Activated naive CD8-positive, alpha-beta T cell treated with anti-CD3 and anti-CD28 coated beads, Interleukin-2, amount 10 ng/mL, durations not matched to agents 7 days and 5 days (primary cell): ENCODE results near the gene SLC22A17. TPM values are rescaled to one million over a fixed set of nuclear protein-coding genes. Genes with fewer than 3 reads are reported as not detected.
"Not testable (repeated sequence)": the region's sequence is repeated elsewhere in the genome, so short reads cannot be mapped to it uniquely, and the experiment has no call there.

Source experiments
- ATAC-seq: fragments of 150-1000 bp; cut with Tn5 transposase; one replicate; pipeline ENCODE4 v1.10.0; 2021; ENCODE audit warnings: low read depth, moderate library complexity
- POLR2A ChIA-PET: fragments of 350-600 bp; sonication (Branson Sonifier 250); formaldehyde crosslinking; loops from one replicate; lab custom pipeline; 2021; ENCODE audit warnings: antibody characterized with exemption; lab: Charles Lee
- DNase-seq: peaks from one replicate; pipeline ENCODE4 v3.0.0; 2021
- H3K27ac Mint-ChIP-seq: one replicate; pipeline ENCODE4 v1.8.0; 2022; ENCODE audit warnings: mild to moderate bottlenecking, mixed read lengths
- H3K27me3 Mint-ChIP-seq: one replicate; pipeline ENCODE4 v1.8.0; 2022; ENCODE audit warnings: mild to moderate bottlenecking, moderate library complexity, mixed read lengths
- H3K36me3 Mint-ChIP-seq: one replicate; pipeline ENCODE4 v1.8.0; 2021; ENCODE audit warnings: mild to moderate bottlenecking, mixed read lengths
- H3K4me1 Mint-ChIP-seq: one replicate; pipeline ENCODE4 v1.8.0; 2021; ENCODE audit warnings: mixed read lengths
- H3K4me3 Mint-ChIP-seq: one replicate; pipeline ENCODE4 v1.8.0; 2022; ENCODE audit warnings: mild to moderate bottlenecking, moderate library complexity, mixed read lengths
- H3K9me3 Mint-ChIP-seq: one replicate; pipeline ENCODE4 v1.8.0; 2021; ENCODE audit warnings: mixed read lengths
- total RNA-seq, 2 experiments: library from RNA; stranded (reverse); gene quantifications; one replicate each; pipeline ENCODE4 v1.2.3, GENCODE V29; 2021

Gene SLC22A17
- total RNA-seq = 1 to 10 TPM; 3.4 to 4.8 TPM

- POLR2A ChIA-PET = interaction anchor here (0.5 to 1.7 kb wide), 3 partner anchors 32 to 1686 kb away, joined by 5 to 6 read pairs (median 6); partner anchors contain the start of gene PABPN1
These were observed at the start of gene SLC22A17 for GRCh38 chr14:23352506-23353432. TSS of gene SLC22A17 (minus strand) at chr14:23352887.

DNA sequence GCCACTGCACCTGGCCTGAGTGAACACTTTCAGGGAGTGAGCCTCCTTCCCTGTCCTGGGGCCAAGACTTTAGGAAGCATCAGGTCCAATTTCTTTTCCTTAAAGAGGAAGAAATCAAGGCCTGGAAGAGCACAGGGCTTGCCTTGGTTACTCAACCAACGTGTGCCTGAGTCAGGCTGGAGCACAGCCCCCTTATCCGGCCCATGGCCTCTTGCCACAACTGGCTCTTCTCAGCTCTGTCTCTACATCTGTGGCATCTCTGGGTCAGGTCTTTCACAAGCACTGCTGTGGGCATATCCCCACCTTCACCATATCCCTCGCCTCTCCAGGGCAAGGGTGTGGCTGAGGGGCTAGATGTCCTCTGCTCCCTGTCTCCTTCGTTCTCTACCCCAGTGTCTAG lies 48.6 kb upstream of the SLC22A17 start:
- no peak overlapping the region for H3K4me3 Mint-ChIP-seq
- no peaks in the 10 kb centered on the region for H3K36me3 Mint-ChIP-seq
- POLR2A ChIA-PET = no interaction called here
- ATAC-seq = no peak
- H3K27ac Mint-ChIP-seq = no peak overlapping the region
- no peaks in the 10 kb centered on the region for H3K4me1 Mint-ChIP-seq
- DNase-seq = no peak
- no peaks in the 10 kb centered on the region for H3K9me3 Mint-ChIP-seq
- peaks cover 5% of the 10 kb centered on the region for H3K27me3 Mint-ChIP-seq

More at GRCh38 chr14:23352506-23353432, at the start of gene SLC22A17:
- H3K27me3 Mint-ChIP-seq = peaks cover 41% of the 10 kb centered on the region
- H3K4me3 Mint-ChIP-seq = peak within 1 kb of the TSS; percentile 46
- DNase-seq (peak; percentile 58), ATAC-seq (peak; percentile 82)
- H3K4me1 Mint-ChIP-seq = peaks cover 6% of the 10 kb centered on the region
- no peaks in the 10 kb centered on the region for H3K9me3 Mint-ChIP-seq
- peaks cover 2% of the 10 kb centered on the region for H3K36me3 Mint-ChIP-seq
- H3K27ac Mint-ChIP-seq = no peak within 1 kb of the TSS

GRCh38 chr14:23400496-23401149 lies 47.9 kb upstream of the SLC22A17 start:
- H3K4me1 Mint-ChIP-seq, H3K4me3 Mint-ChIP-seq, ATAC-seq, H3K27me3 Mint-ChIP-seq, POLR2A ChIA-PET, H3K36me3 Mint-ChIP-seq, H3K27ac Mint-ChIP-seq, DNase-seq, H3K9me3 Mint-ChIP-seq: not testable (repeated sequence)

- H3K4me3 Mint-ChIP-seq = no peak overlapping the region
- no peaks in the 10 kb centered on the region for H3K36me3 Mint-ChIP-seq
- H3K4me1 Mint-ChIP-seq = no peaks in the 10 kb centered on the region
- ATAC-seq (no peak), DNase-seq (no peak)
- peaks cover 3% of the 10 kb centered on the region for H3K27me3 Mint-ChIP-seq
- H3K27ac Mint-ChIP-seq = no peak overlapping the region
- POLR2A ChIA-PET = no interaction called here
- H3K9me3 Mint-ChIP-seq = no peaks in the 10 kb centered on the region
These were observed 46.9 kb upstream of the SLC22A17 start for GRCh38 chr14:23399591-23399990.

DNA sequence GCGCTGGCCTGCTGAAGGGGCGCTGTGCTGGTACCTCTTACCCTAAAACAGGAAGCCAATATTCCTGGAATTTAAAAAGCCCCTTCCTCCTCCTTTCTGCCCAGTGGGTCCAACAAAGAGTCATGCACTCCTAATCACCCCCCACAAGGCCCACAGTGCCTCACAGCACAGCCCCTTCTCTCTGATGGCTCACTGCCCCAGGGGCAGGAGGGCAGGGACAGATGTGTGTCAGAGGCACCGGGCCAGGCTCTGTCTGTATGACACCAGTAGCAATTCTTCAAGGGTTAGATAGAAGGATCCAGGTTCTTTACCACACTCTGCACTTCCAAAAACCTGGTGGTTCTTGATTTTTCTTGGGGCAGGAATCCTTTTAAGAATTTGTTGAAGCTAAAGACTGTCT lies 46.4 kb upstream of the SLC22A17 start:
- no peaks in the 10 kb centered on the region for H3K36me3 Mint-ChIP-seq
- no peak for ATAC-seq
- peaks cover 3% of the 10 kb centered on the region for H3K27me3 Mint-ChIP-seq
- no peaks in the 10 kb centered on the region for H3K4me1 Mint-ChIP-seq
- no peak overlapping the region for H3K27ac Mint-ChIP-seq
- H3K4me3 Mint-ChIP-seq = no peak overlapping the region
- no peaks in the 10 kb centered on the region for H3K9me3 Mint-ChIP-seq
- POLR2A ChIA-PET = no interaction called here
- no peak for DNase-seq

GRCh38 chr14:23398348-23398747 lies 45.7 kb upstream of the SLC22A17 start:
- H3K27me3 Mint-ChIP-seq = no peaks in the 10 kb centered on the region
- ATAC-seq (no peak), DNase-seq (no peak)
- POLR2A ChIA-PET = no interaction called here
- no peak overlapping the region for H3K27ac Mint-ChIP-seq
- no peaks in the 10 kb centered on the region for H3K4me1 Mint-ChIP-seq
- no peaks in the 10 kb centered on the region for H3K9me3 Mint-ChIP-seq
- H3K4me3 Mint-ChIP-seq = no peak overlapping the region
- H3K36me3 Mint-ChIP-seq = no peaks in the 10 kb centered on the region

DNA sequence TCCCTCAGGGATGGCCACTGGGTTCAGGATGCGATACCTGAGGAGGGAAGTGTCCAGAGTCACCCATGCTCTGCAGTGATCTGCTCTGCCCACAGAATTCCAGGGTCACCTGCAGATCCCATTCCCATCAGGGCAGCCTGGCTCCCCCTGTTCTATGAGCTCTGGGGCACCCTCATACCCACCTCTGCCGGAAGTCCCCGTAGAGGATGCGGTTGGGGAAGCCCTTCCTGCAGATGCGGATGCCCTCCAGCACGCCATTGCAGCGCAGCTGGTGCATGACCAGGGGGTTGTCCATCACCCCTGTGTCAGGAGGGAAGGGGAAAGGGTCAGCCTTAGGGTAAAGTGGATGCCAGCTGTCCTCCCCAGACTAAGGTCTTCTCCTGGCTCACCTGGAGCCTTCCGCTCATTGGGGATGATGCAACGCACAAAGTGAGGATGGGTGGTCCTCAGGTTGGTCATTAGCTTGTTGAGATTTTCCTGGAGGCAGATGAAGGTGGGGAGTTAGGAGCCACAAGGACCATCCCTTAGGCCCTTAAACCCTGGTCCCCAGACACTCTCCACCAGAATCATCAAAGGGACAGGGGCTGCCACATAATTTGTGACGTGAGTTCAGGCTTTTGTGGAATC lies 44.2 kb upstream of the SLC22A17 start:
- Mint-ChIP-seq H3K4me1 (no peaks in the 10 kb centered on the region), H3K9me3 (no peaks in the 10 kb centered on the region), H3K36me3 (no peaks in the 10 kb centered on the region), H3K27me3 (peaks cover 2% of the 10 kb centered on the region), H3K4me3 (no peak overlapping the region), H3K27ac (no peak overlapping the region)
- ATAC-seq = no peak
- POLR2A ChIA-PET = no interaction called here
- no peak for DNase-seq

GRCh38 chr14:23396126-23396525 lies 43.4 kb upstream of the SLC22A17 start:
- H3K36me3 Mint-ChIP-seq = no peaks in the 10 kb centered on the region
- POLR2A ChIA-PET = no interaction called here

GRCh38 chr14:23392613-23393012 lies 39.9 kb upstream of the SLC22A17 start:
- H3K27ac Mint-ChIP-seq = no peak overlapping the region
- POLR2A ChIA-PET = interaction anchor here (0.9 kb wide), 1 partner anchor 66 kb away, joined by 3 read pairs; no protein-coding TSS in a partner anchor
- H3K9me3 Mint-ChIP-seq = no peaks in the 10 kb centered on the region
- peaks cover 2% of the 10 kb centered on the region for H3K27me3 Mint-ChIP-seq
- DNase-seq (no peak), ATAC-seq (no peak)
- no peaks in the 10 kb centered on the region for H3K4me1 Mint-ChIP-seq
- H3K4me3 Mint-ChIP-seq = no peak overlapping the region
- no peaks in the 10 kb centered on the region for H3K36me3 Mint-ChIP-seq

More at GRCh38 chr14:23396126-23396525, 43.4 kb upstream of the SLC22A17 start:
- Mint-ChIP-seq H3K27me3 (peaks cover 2% of the 10 kb centered on the region), H3K9me3 (no peaks in the 10 kb centered on the region), H3K4me1 (no peaks in the 10 kb centered on the region), H3K27ac (no peak overlapping the region), H3K4me3 (no peak overlapping the region)
- ATAC-seq (no peak), DNase-seq (no peak)

- POLR2A ChIA-PET, H3K9me3 Mint-ChIP-seq, H3K4me3 Mint-ChIP-seq, H3K36me3 Mint-ChIP-seq, DNase-seq, ATAC-seq, H3K4me1 Mint-ChIP-seq, H3K27me3 Mint-ChIP-seq, H3K27ac Mint-ChIP-seq: not testable (repeated sequence)
These were observed 37.2 kb upstream of the SLC22A17 start for GRCh38 chr14:23389871-23390270.

GRCh38 chr14:23389396-23389795 lies 36.7 kb upstream of the SLC22A17 start:
- Mint-ChIP-seq H3K4me1 (no peaks in the 10 kb centered on the region), H3K4me3 (no peak overlapping the region), H3K36me3 (no peaks in the 10 kb centered on the region), H3K27ac (no peak overlapping the region), H3K27me3 (peaks cover 2% of the 10 kb centered on the region), H3K9me3 (no peaks in the 10 kb centered on the region)
- POLR2A ChIA-PET = no interaction called here
- ATAC-seq (no peak), DNase-seq (no peak)

- H3K27ac Mint-ChIP-seq = no peak overlapping the region
- POLR2A ChIA-PET = no interaction called here
- H3K4me3 Mint-ChIP-seq = no peak overlapping the region
- DNase-seq = no peak
- no peak for ATAC-seq
- H3K9me3 Mint-ChIP-seq = no peaks in the 10 kb centered on the region
- H3K36me3 Mint-ChIP-seq = no peaks in the 10 kb centered on the region
- H3K4me1 Mint-ChIP-seq = no peaks in the 10 kb centered on the region
- peaks cover 2% of the 10 kb centered on the region for H3K27me3 Mint-ChIP-seq
These were observed 36.3 kb upstream of the SLC22A17 start for GRCh38 chr14:23388996-23389395.
